Calu3 (cell line): ENCODE measurements around the gene CHRND. TPM values are rescaled to one million over a fixed set of nuclear protein-coding genes. Genes with fewer than 3 reads are reported as not detected.

Source experiments
- BruUV-seq: library from RNA; stranded (reverse); fragments of 400-500 nt; replicated peaks from 2 replicates; lab custom pipeline; 2021; lab: Mats Ljungman, UMichigan
- CTCF ChIA-PET: fragments of 300-600 bp; sonication (Branson Sonifier 250); formaldehyde crosslinking; loops from one replicate; lab custom pipeline; 2022; ENCODE audit warnings: antibody characterized with exemption; lab: Charles Lee
- DNase-seq: peaks from one replicate; pipeline ENCODE4 v3.0.0; 2022
- H3K27ac Mint-ChIP-seq: one replicate; pipeline ENCODE4 v1.8.0; 2022; ENCODE audit warnings: mixed read lengths; ENCODE audit not compliant: unreplicated experiment
- H3K27me3 Mint-ChIP-seq: one replicate; pipeline ENCODE4 v1.8.0; 2022; ENCODE audit warnings: mixed read lengths; ENCODE audit not compliant: unreplicated experiment
- H3K36me3 Mint-ChIP-seq: one replicate; pipeline ENCODE4 v1.8.0; 2022; ENCODE audit warnings: mild to moderate bottlenecking, moderate library complexity, mixed read lengths; ENCODE audit not compliant: insufficient read depth, unreplicated experiment
- H3K4me1 Mint-ChIP-seq: one replicate; pipeline ENCODE4 v1.8.0; 2022; ENCODE audit warnings: mild to moderate bottlenecking, low read depth, mixed read lengths; ENCODE audit not compliant: unreplicated experiment
- H3K4me3 Mint-ChIP-seq: one replicate; pipeline ENCODE4 v1.8.0; 2022; ENCODE audit warnings: mild to moderate bottlenecking, low read depth, moderate library complexity, mixed read lengths; ENCODE audit not compliant: unreplicated experiment
- H3K9me3 Mint-ChIP-seq: one replicate; pipeline ENCODE4 v1.8.0; 2022; ENCODE audit warnings: low read depth, mixed read lengths; ENCODE audit not compliant: unreplicated experiment
- CTCF ChIP-seq: fragments of 200-600 bp; IDR thresholded peaks from one replicate; pipeline ENCODE4 v1.8.0; 2022; ENCODE audit warnings: antibody characterized with exemption; ENCODE audit not compliant: unreplicated experiment
- intact Hi-C: fragments of 100-400 bp; cut with micrococcal nuclease; formaldehyde crosslinking; loops from one replicate; pipeline ENCODE4 v1.10.0; 2022; ENCODE audit not compliant: unreplicated experiment
- total RNA-seq: library from RNA; stranded (reverse); gene quantifications from 2 replicates; pipeline ENCODE4 v1.2.3, GENCODE V29; 2022

Gene CHRND
- total RNA-seq, 1 experiment from 2014 or later, result not detected

GRCh38 chr2:232482301-232483238 is 43.4 kb upstream of the CHRND start:
- peaks cover 79% of the 10 kb centered on the region for H3K27me3 Mint-ChIP-seq
- BruUV-seq, result no TSS peak

GRCh38 chr2:232483311-232483922 is 42.5 kb upstream of the CHRND start:
- Mint-ChIP-seq H3K9me3 (no peaks in the 10 kb centered on the region), H3K27me3 (peaks cover 75% of the 10 kb centered on the region), H3K27ac (no peak overlapping the region), H3K36me3 (no peaks in the 10 kb centered on the region), H3K4me3 (no peak overlapping the region), H3K4me1 (no peaks in the 10 kb centered on the region)
- CTCF ChIA-PET, result no interaction called here
- intact Hi-C loops, result no loop called here
- TF ChIP-seq CTCF, result no peak
- no peak for DNase-seq
- no TSS peak for BruUV-seq

More at GRCh38 chr2:232482301-232483238, 43.4 kb upstream of the CHRND start:
- no peak overlapping the region for H3K4me3 Mint-ChIP-seq
- CTCF ChIA-PET, result no interaction called here
- intact Hi-C loops, result no loop called here
- no peaks in the 10 kb centered on the region for H3K4me1 Mint-ChIP-seq
- H3K36me3 Mint-ChIP-seq, result no peaks in the 10 kb centered on the region
- H3K27ac Mint-ChIP-seq, result no peak overlapping the region
- DNase-seq, result no peak
- no peaks in the 10 kb centered on the region for H3K9me3 Mint-ChIP-seq
- no peak for TF ChIP-seq CTCF

- intact Hi-C loops, result no loop called here
- H3K27ac Mint-ChIP-seq, result no peak overlapping the region
- H3K4me1 Mint-ChIP-seq, result no peaks in the 10 kb centered on the region
- no TSS peak for BruUV-seq
- no peak overlapping the region for H3K4me3 Mint-ChIP-seq
- no peaks in the 10 kb centered on the region for H3K9me3 Mint-ChIP-seq
- DNase-seq, result no peak
- H3K27me3 Mint-ChIP-seq, result peaks cover 75% of the 10 kb centered on the region
- no peak for TF ChIP-seq CTCF
- CTCF ChIA-PET, result no interaction called here
- no peaks in the 10 kb centered on the region for H3K36me3 Mint-ChIP-seq
These were observed 41.9 kb upstream of the CHRND start for GRCh38 chr2:232483923-232484627.

GRCh38 chr2:232484628-232485347 is 41.2 kb upstream of the CHRND start:
- intact Hi-C loops, result no loop called here
- BruUV-seq, result no TSS peak
- CTCF ChIA-PET, result no interaction called here
- no peak for DNase-seq
- TF ChIP-seq CTCF, result no peak
- no peaks in the 10 kb centered on the region for H3K36me3 Mint-ChIP-seq
- no peak overlapping the region for H3K4me3 Mint-ChIP-seq
- H3K4me1 Mint-ChIP-seq, result no peaks in the 10 kb centered on the region
- peaks cover 75% of the 10 kb centered on the region for H3K27me3 Mint-ChIP-seq
- H3K27ac Mint-ChIP-seq, result no peak overlapping the region
- no peaks in the 10 kb centered on the region for H3K9me3 Mint-ChIP-seq
